HCT116 (cell line): ENCODE data around the gene HOXC12. TPM values are rescaled to one million over a fixed set of nuclear protein-coding genes. Genes with fewer than 3 reads are reported as not detected.

Experiments used
- ATAC-seq: fragments of 200-7000 bp; cut with Tn5 transposase; 2 replicates; pipeline ENCODE4 v1.9.1; 2020; ENCODE audit warnings: mild to moderate bottlenecking, moderate library complexity
- BruUV-seq: library from RNA; stranded (reverse); fragments of 400-500 nt; replicated peaks from 2 replicates; lab custom pipeline; 2021; lab: Mats Ljungman, UMichigan
- CTCF ChIA-PET: fragments of 300-600 bp; sonication (Branson Sonifier 250); formaldehyde crosslinking; loops from one replicate; lab custom pipeline; 2021; ENCODE audit warnings: antibody characterized with exemption; lab: Charles Lee
- POLR2A ChIA-PET: fragments of 300-600, 350-600 bp; sonication (Branson Sonifier 250); formaldehyde crosslinking; loops from one replicate; lab custom pipeline; 2021; ENCODE audit warnings: antibody characterized with exemption; lab: Charles Lee
- RAD21 ChIA-PET, 2 experiments: fragments of 300-600 bp; sonication (Branson Sonifier 250); formaldehyde crosslinking; loops; one replicate each; lab custom pipeline; 2023; ENCODE audit warnings: low total read pairs in 2 of 2; ENCODE audit not compliant: uncharacterized antibody in 2 of 2, unreplicated experiment in 2 of 2, low non-redundant PET in 1 of 2; lab: Charles Lee
- DNase-seq: peaks from one replicate; pipeline ENCODE4 v3.0.0-alpha.2; 2010; ENCODE audit warnings: low read depth, low spot score
- H2AFZ ChIP-seq: fragments of 200-600 bp; shearing (Covaris generic), sonication (generic); 2 replicates; pipeline ENCODE4 v1.6.1; 2017; ENCODE audit warnings: low read depth, mixed run types, mixed read lengths, antibody characterized with exemption, low read length; ENCODE audit not compliant: poor library complexity, severe bottlenecking
- H3K27ac ChIP-seq: 2 replicates; pipeline ENCODE4 v1.5.1; 2012; ENCODE audit warnings: low read depth, low read length
- H3K27me3 ChIP-seq: fragments of 200-600 bp; sonication (generic); 2 replicates; pipeline ENCODE4 v1.6.1; 2016; ENCODE audit warnings: mixed run types, low read length, mixed read lengths; ENCODE audit not compliant: insufficient read depth
- H3K36me3 ChIP-seq, 2 experiments: fragments of 200-500 bp in 1 of 2; fragments of 200-600 bp in 1 of 2; sonication (Bioruptor generic) in 1 of 2; sonication (generic) in 1 of 2; 2 replicates each; pipeline versions ENCODE4 v1.5.1 to v1.6.1; 2014 to 2016; ENCODE audit warnings: low read length in 2 of 2, inconsistent platforms in 1 of 2, mixed read lengths in 1 of 2, mixed run types in 1 of 2; ENCODE audit not compliant: insufficient read depth in 2 of 2, control insufficient read depth in 1 of 2
- H3K4me1 ChIP-seq, 2 experiments: fragments of 200-600 bp in 1 of 2; sonication (generic) in 1 of 2; 2 replicates each; pipeline versions ENCODE4 v1.5.1 to v1.6.1; 2012 to 2017; ENCODE audit warnings: low read length in 2 of 2, inconsistent platforms in 1 of 2, mild to moderate bottlenecking in 1 of 2, mixed read lengths in 1 of 2, mixed run types in 1 of 2, moderate library complexity in 1 of 2; ENCODE audit not compliant: insufficient read depth in 2 of 2, control insufficient read depth in 1 of 2
- H3K4me2 ChIP-seq: fragments of 200-600 bp; sonication (generic); 2 replicates; pipeline ENCODE4 v1.6.1; 2017; ENCODE audit warnings: mixed run types, low read length, mixed read lengths
- H3K4me3 ChIP-seq, 2 experiments: fragments of 200-600 bp in 1 of 2; sonication (generic) in 1 of 2; replicated peaks in 1 of 2; 2 replicates each; pipeline ENCODE4 v1.5.1; 2011 to 2016; ENCODE audit warnings: low read length in 2 of 2, control low read depth in 1 of 2, low read depth in 1 of 2, mild to moderate bottlenecking in 1 of 2, mixed read lengths in 1 of 2, mixed run types in 1 of 2
- H3K79me2 ChIP-seq: fragments of 200-600 bp; sonication (generic); 2 replicates; pipeline ENCODE4 v1.6.1; 2017; ENCODE audit warnings: mild to moderate bottlenecking, mixed run types, low read length, moderate library complexity, mixed read lengths; ENCODE audit not compliant: insufficient read depth
- H3K9ac ChIP-seq: fragments of 200-600 bp; sonication (generic); 2 replicates; pipeline ENCODE4 v1.6.1; 2016; ENCODE audit warnings: low read length, mixed read lengths
- H3K9me2 ChIP-seq: fragments of 200-600 bp; sonication (generic), shearing (Covaris generic); 2 replicates; pipeline ENCODE4 v1.6.1; 2017; ENCODE audit warnings: mixed run types, mild to moderate bottlenecking, moderate library complexity; ENCODE audit not compliant: insufficient read depth
- H3K9me3 ChIP-seq, 2 experiments: fragments of 200-500 bp in 1 of 2; fragments of 200-600 bp in 1 of 2; sonication (Bioruptor generic) in 1 of 2; sonication (generic) in 1 of 2; 2 replicates each; pipeline ENCODE4 v1.6.1; 2014 to 2017; ENCODE audit warnings: low read length in 2 of 2, mixed read lengths in 2 of 2, inconsistent platforms in 1 of 2, low read depth in 1 of 2, mild to moderate bottlenecking in 1 of 2, mixed run types in 1 of 2, moderate library complexity in 1 of 2; ENCODE audit not compliant: control insufficient read depth in 1 of 2, insufficient read depth in 1 of 2
- H4K20me1 ChIP-seq: fragments of 200-600 bp; sonication (generic), shearing (Covaris generic); 2 replicates; pipeline ENCODE4 v1.6.1; 2017; ENCODE audit warnings: mixed run types, mild to moderate bottlenecking, moderate library complexity; ENCODE audit not compliant: insufficient read depth
- ATF3 ChIP-seq: IDR thresholded peaks from 2 replicates; pipeline ENCODE4 v1.6.1; 2012
- CBX3 ChIP-seq: IDR thresholded peaks from 2 replicates; pipeline ENCODE4 v1.6.1; 2012; ENCODE audit warnings: low read depth
- CEBPB ChIP-seq: IDR thresholded peaks from 2 replicates; pipeline ENCODE4 v1.6.1; 2012; ENCODE audit warnings: low read depth
- CTCF ChIP-seq, 3 experiments: fragments of 200-600 bp in 1 of 3; sonication (generic) in 1 of 3; IDR thresholded peaks in 2 of 3; conservative IDR thresholded peaks in 1 of 3; 2 replicates each; pipeline ENCODE4 v1.5.1; 2012 to 2017; ENCODE audit warnings: low read depth in 2 of 3, low read length in 2 of 3, antibody characterized with exemption in 1 of 3, borderline replicate concordance in 1 of 3, control low read depth in 1 of 3, mild to moderate bottlenecking in 1 of 3, mixed read lengths in 1 of 3, mixed run types in 1 of 3, moderate library complexity in 1 of 3; ENCODE audit not compliant: insufficient read depth in 1 of 3
- EGR1 ChIP-seq: IDR thresholded peaks from 2 replicates; pipeline ENCODE4 v1.6.1; 2012; ENCODE audit warnings: low read depth
- ELF1 ChIP-seq: IDR thresholded peaks from 2 replicates; pipeline ENCODE4 v1.6.1; 2012; ENCODE audit warnings: low read depth, borderline replicate concordance
- EZH2 ChIP-seq: fragments of 200-600 bp; sonication (generic); IDR thresholded peaks from 2 replicates; pipeline ENCODE4 v1.6.1; 2017; ENCODE audit warnings: antibody characterized with exemption, mixed run types
- FOSL1 ChIP-seq: IDR thresholded peaks from 2 replicates; pipeline ENCODE4 v1.6.1; 2012; ENCODE audit warnings: low read depth
- JUND ChIP-seq: IDR thresholded peaks from 2 replicates; pipeline ENCODE4 v1.6.1; 2012
- POLR2A ChIP-seq: IDR thresholded peaks from 2 replicates; pipeline ENCODE4 v1.7.0; 2011; ENCODE audit warnings: borderline replicate concordance; ENCODE audit not compliant: insufficient read depth, insufficient read length; ENCODE audit errors: extremely low read depth
- POLR2AphosphoS5 ChIP-seq: IDR thresholded peaks from 2 replicates; pipeline ENCODE4 v1.6.1; 2011; ENCODE audit warnings: mild to moderate bottlenecking, low read depth, low read length, moderate library complexity
- RAD21 ChIP-seq: IDR thresholded peaks from 2 replicates; pipeline ENCODE4 v1.6.1; 2012; ENCODE audit warnings: low read depth, mild to moderate bottlenecking
- SIN3A ChIP-seq: IDR thresholded peaks from 2 replicates; pipeline ENCODE4 v1.6.1; 2012; ENCODE audit warnings: low read depth
- SP1 ChIP-seq: IDR thresholded peaks from 2 replicates; pipeline ENCODE4 v1.6.1; 2012; ENCODE audit warnings: low read depth
- SRF ChIP-seq: IDR thresholded peaks from 2 replicates; pipeline ENCODE4 v1.6.1; 2012; ENCODE audit warnings: low read depth
- TCF7L2 ChIP-seq: IDR thresholded peaks from 2 replicates; pipeline ENCODE4 v1.7.0; 2011; ENCODE audit warnings: borderline replicate concordance, inconsistent platforms; ENCODE audit not compliant: insufficient read depth, insufficient read length; ENCODE audit errors: extremely low read depth
- YY1 ChIP-seq: IDR thresholded peaks from 2 replicates; pipeline ENCODE4 v1.6.1; 2011; ENCODE audit warnings: low read length, low read depth, moderate library complexity, mild to moderate bottlenecking; ENCODE audit not compliant: insufficient replicate concordance; ENCODE audit errors: extremely low read depth
- ZFX ChIP-seq: fragments of 450-650 bp; IDR thresholded peaks from 2 replicates; pipeline ENCODE4 v1.6.1; 2017
- ZNF274 ChIP-seq: fragments of 200-500 bp; sonication (Bioruptor generic); IDR thresholded peaks from 2 replicates; pipeline ENCODE4 v1.6.1; 2014; ENCODE audit warnings: mild to moderate bottlenecking, low read depth, low read length, inconsistent platforms
- intact Hi-C: fragments of 100-400 bp; cut with micrococcal nuclease; formaldehyde crosslinking; loops from 2 replicates; pipeline ENCODE4 v1.10.0; 2022
- total RNA-seq: library from RNA; stranded (reverse); gene quantifications from one replicate; pipeline ENCODE4 v1.2.1, GENCODE V29; 2021; ENCODE audit not compliant: unreplicated experiment
- TF ChIP-seq, protein P1 (sequence below): IDR thresholded peaks from 2 replicates; pipeline ENCODE4 v1.6.1; 2012
- TF ChIP-seq, protein P2 (sequence below): IDR thresholded peaks from 2 replicates; pipeline ENCODE4 v1.6.1; 2011; ENCODE audit warnings: mild to moderate bottlenecking, low read length, moderate library complexity; ENCODE audit not compliant: insufficient replicate concordance; ENCODE audit errors: extremely low read depth

The HOXC12 gene
- total RNA-seq, 1 experiment from 2014 or later = not detected

GRCh38 chr12:53984901-53985691, 30.4 kb downstream of the HOXC12 start, which contains the start of gene HOXC10:
TSS of gene HOXC10 (plus strand) at chr12:53985146. CDS start at chr12:53985260, 114 bp downstream.
- ChIA-PET CTCF (interaction anchor here (0.6 to 5.7 kb wide), 32 partner anchors 8 to 394 kb away, joined by 3 to 35 read pairs (median 5); partner anchors contain the start of genes HOXC12, HOXC5, HOXC9 and SMUG1), RAD21 (interaction anchor here (0.5 to 1.0 kb wide), 9 partner anchors 154 to 406 kb away, joined by 3 to 8 read pairs (median 4); no protein-coding TSS in a partner anchor), POLR2A (interaction anchor here (0.6 to 1.3 kb wide), 4 partner anchors 10 to 252 kb away, joined by 3 read pairs; partner anchors contain the start of gene HOXC9)
- TSS peak; percentile 62 for BruUV-seq
- intact Hi-C loops = loop anchor here (2.0 to 5.0 kb wide), 3 partner anchors 216 to 230 kb away; no protein-coding TSS in a partner anchor
- DNase-seq (peak; percentile 93), ATAC-seq (peak; percentile 87)
- Histone ChIP-seq H3K27ac (no peak within 1 kb of the TSS), H3K4me3 (peak within 1 kb of the TSS in 1 of 2 experiments; percentile 30; a peak in 2 of 4 replicates), H3K36me3 (no peaks in the 10 kb centered on the region), H3K9me3 (no peaks in the 10 kb centered on the region), H3K4me2 (peak within 1 kb of the TSS; percentile 57), H3K9ac (peak within 1 kb of the TSS; percentile 15; the same call in 1 of the 2 replicates), H3K79me2 (no peaks in the 10 kb centered on the region), H3K9me2 (no peaks in the 10 kb centered on the region), H4K20me1 (no peaks in the 10 kb centered on the region), H2AFZ (peak within 1 kb of the TSS; percentile 77), H3K4me1 (peaks cover 4 to 17% of the 10 kb centered on the region in 2 experiments), H3K27me3 (no peaks in the 10 kb centered on the region)
- TF ChIP-seq POLR2AphosphoS5 (0 out of 2 replicates have a peak, but pooled peaks have one; percentile 39), ZNF274 (no peak), SP1 (no peak), YY1 (peak; percentile 42), ELF1 (no peak), JUND (no peak), CTCF (IDR thresholded peaks at IDR 0.05 in 2 of 3, conservative IDR thresholded peaks at IDR 0.05 in 1 of 3; ENCODE audit: borderline replicate concordance in 1 of 3, insufficient read depth in 1 of 3, low read depth in 2 of 3, low read length in 2 of 3) (peak; percentile 76 to 86 (median 82)), SIN3A (no peak), EGR1 (no peak), EZH2 (no peak), FOSL1 (no peak), ATF3 (no peak), TCF7L2 (no peak), ZFX (no peak), RAD21 (peak; percentile 87), POLR2A (no peak), SRF (no peak), CBX3 (no peak), CEBPB (no peak)
- TF ChIP-seq, protein P1, sequence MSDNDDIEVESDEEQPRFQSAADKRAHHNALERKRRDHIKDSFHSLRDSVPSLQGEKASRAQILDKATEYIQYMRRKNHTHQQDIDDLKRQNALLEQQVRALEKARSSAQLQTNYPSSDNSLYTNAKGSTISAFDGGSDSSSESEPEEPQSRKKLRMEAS = no peak
- TF ChIP-seq, protein P2, sequence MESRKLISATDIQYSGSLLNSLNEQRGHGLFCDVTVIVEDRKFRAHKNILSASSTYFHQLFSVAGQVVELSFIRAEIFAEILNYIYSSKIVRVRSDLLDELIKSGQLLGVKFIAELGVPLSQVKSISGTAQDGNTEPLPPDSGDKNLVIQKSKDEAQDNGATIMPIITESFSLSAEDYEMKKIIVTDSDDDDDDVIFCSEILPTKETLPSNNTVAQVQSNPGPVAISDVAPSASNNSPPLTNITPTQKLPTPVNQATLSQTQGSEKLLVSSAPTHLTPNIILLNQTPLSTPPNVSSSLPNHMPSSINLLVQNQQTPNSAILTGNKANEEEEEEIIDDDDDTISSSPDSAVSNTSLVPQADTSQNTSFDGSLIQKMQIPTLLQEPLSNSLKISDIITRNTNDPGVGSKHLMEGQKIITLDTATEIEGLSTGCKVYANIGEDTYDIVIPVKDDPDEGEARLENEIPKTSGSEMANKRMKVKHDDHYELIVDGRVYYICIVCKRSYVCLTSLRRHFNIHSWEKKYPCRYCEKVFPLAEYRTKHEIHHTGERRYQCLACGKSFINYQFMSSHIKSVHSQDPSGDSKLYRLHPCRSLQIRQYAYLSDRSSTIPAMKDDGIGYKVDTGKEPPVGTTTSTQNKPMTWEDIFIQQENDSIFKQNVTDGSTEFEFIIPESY = no peak
